GM20000 (cell line): ENCODE data around the gene MAST4.

ENCODE experiments used
- DNase-seq: peaks from one replicate; pipeline ENCODE4 v3.0.0; 2012; ENCODE audit warnings: low spot score
- TF ChIP-seq, protein P1 (sequence below): IDR thresholded peaks from 2 replicates; pipeline ENCODE4 v1.5.1; 2012; ENCODE audit warnings: mild to moderate bottlenecking, control low read depth; ENCODE audit errors: extremely low read depth, missing control alignments

Gene MAST4

DNA sequence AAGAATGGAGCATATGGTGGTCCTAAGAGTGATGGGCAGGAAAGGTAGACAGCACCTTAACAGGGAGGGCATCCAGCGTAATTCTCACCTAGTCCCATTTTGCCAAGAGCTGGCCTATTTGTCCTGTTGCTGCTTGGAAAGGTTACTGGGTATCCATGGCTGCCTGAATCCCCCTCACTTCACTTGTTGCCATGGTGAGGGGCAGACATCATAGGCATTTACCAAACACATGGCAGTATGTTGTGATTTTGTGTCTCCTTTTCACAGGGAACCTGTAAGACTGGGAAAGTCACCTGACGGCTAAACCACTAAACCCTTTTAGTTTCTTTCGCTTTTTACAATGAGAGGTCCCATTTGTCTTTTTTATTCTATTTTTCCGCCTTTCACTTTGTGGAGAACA, 373.3 kb downstream of the MAST4 start:
- TF ChIP-seq, protein P1, sequence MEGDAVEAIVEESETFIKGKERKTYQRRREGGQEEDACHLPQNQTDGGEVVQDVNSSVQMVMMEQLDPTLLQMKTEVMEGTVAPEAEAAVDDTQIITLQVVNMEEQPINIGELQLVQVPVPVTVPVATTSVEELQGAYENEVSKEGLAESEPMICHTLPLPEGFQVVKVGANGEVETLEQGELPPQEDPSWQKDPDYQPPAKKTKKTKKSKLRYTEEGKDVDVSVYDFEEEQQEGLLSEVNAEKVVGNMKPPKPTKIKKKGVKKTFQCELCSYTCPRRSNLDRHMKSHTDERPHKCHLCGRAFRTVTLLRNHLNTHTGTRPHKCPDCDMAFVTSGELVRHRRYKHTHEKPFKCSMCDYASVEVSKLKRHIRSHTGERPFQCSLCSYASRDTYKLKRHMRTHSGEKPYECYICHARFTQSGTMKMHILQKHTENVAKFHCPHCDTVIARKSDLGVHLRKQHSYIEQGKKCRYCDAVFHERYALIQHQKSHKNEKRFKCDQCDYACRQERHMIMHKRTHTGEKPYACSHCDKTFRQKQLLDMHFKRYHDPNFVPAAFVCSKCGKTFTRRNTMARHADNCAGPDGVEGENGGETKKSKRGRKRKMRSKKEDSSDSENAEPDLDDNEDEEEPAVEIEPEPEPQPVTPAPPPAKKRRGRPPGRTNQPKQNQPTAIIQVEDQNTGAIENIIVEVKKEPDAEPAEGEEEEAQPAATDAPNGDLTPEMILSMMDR, result no peak
- no peak for DNase-seq

DNA sequence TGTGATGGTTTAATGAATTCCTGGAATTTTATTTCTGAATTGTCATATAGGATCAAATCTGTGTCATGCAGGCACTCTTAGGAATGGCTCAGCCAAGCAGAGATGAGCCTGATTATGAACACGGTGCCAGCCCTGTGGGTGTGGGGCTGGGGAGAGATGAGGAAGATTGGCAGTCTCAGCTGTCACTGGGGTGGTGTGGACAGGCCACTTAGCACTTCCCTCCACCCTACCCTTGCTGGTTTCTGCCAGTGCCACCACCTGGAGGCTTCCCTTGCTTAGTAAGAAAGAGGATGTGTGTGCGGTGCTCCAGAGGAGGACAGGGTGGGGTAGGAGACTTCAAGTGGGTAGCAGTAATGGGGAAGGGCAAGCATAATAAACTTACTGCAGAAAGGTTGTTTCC, 373.8 kb downstream of the MAST4 start:
- no peak for DNase-seq

DNA sequence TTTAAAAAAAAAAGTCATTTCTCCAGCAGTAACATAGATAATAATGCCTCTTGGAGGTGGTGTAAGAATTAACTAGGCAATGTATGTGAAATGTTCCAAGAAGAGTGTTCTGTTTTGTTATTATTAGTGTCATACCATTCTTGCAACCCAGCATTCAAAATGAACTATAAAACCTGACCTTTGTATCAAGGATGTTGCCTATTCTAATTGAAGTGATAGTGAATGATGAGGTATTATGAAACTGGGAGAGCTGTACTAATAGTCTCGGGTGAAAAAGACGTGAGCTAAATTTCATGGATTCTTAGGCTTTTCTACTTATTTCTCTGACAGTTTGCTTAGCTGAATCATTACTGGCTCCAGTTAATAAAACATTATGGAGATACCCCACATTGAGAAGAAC, 375.8 kb downstream of the MAST4 start:
- DNase-seq, result no peak
- TF ChIP-seq, protein P1, result no peak

More for the DNA sequence above, 373.8 kb downstream of the MAST4 start:
- TF ChIP-seq, protein P1, result no peak

DNA sequence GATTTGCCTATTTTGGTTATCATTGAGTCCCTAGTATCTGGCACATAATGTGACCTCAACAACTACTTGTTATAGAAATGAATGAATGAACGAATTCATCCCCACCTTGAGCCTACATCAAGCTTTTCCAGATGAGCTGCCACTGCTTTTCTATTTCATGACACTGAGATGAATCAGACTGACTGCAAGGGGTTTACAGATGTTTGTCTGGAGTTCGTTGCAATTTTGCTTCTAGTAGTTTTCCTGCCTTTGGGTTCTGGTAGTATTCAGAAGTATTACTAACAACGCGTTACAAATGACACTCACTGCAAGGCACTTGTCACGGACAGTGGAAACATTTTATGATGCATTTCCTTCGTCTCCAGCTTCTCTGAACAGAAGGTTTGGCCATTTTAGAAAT, 378.1 kb downstream of the MAST4 start:
- DNase-seq, result no peak
- TF ChIP-seq, protein P1, result no peak

DNA sequence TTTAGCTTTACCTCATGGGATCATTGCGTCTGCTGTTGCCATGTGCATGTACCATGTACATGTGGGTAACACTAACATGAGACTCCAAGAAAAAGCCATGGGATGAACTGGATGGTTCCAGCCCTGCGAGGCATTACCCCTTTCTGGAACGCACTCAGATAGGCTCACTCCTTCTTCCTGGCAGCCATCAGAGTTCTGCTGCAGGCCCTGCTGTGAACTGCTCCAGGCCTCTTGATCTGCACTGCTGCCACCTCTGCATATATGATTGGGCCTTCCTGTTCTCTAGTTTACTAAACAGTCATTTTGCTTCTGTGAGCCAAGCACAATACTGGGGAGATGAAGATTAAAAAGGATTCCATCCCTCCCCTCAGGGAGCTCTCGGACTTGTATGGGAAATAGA, 379.9 kb downstream of the MAST4 start:
- TF ChIP-seq, protein P1, result no peak
- no peak for DNase-seq

DNA sequence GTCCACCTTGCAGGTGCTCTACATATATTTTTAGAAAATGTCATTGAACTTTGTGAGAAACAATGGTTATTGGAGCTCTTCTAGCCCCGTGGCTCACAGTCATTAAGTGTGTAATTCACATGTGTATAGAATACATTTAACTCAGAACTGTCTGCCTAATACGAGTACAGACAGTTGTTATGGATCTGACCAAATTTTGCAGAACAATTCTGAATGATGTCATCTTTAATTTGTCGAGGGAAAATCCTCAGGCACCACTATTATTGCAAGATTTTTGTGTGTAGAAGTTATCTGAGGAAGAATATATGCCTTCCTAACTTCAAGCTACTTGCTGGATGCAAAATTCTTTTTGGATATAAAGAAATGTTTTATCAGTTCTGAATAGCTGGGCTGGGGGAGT, 383.5 kb downstream of the MAST4 start:
- DNase-seq, result no peak
- TF ChIP-seq, protein P1, result no peak

DNA sequence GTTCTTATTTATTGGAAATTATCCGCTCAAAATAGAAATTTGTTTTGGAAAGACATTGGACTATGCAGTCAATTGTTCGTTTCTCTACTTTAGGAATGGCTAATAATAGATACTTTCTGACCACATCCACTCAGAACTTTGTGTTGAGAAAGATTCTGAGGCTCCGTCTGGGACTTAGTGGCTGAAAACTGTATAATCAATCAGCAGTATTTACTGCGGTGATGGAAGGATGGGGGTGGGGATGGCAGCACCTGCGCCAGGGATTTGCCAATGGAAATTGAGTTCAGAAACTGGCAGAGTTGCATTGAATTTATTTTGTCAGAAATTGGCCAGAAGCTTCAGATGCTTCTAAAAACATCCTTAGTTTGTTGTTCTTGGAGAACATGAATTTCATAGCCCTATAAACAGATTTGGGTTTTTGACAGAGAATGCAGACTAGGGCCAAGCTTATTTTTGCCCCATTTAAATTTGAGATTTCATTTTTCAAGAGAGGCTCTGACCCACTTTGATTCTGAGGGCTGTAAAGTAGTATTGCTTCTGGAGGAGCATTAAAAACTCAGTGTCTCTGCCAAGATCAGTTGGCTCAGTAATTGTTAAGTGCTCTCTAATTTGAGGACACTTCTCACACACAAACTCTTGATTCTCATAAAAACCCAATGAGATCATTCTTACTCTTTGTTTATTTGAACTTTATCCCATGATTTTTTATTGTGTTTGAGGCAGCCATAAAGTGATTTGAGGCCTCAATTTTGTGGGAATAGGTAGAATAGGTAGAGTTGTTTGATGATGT, 385.3 kb downstream of the MAST4 start:
- TF ChIP-seq, protein P1, result no peak
- DNase-seq, result no peak
